A673 (cell line): ENCODE results near the gene FAH.

Source experiments
- CTCF ChIP-seq: fragments of 300-800, 200-600 bp; sonication (generic); conservative IDR thresholded peaks from 2 replicates; pipeline ENCODE4 v1.5.1; 2017; ENCODE audit warnings: low read depth, mild to moderate bottlenecking, antibody characterized with exemption, low read length, moderate library complexity, mixed read lengths
- EZH2 ChIP-seq: fragments of 200-600 bp; sonication (generic); IDR thresholded peaks from 2 replicates; pipeline ENCODE4 v1.6.1; 2017; ENCODE audit warnings: borderline replicate concordance, low read depth, mild to moderate bottlenecking, mixed read lengths, antibody characterized with exemption, low read length; ENCODE audit not compliant: poor library complexity, severe bottlenecking

GRCh38 chr15:80154336-80154735 is 1.5 kb downstream of the FAH start:
- TF ChIP-seq CTCF = no peak
- no peak for TF ChIP-seq EZH2
